Ishikawa (cell line): Measurements from ENCODE around the gene ACTN2.

Experiments used
- CEBPB ChIP-seq: IDR thresholded peaks from 2 replicates; pipeline ENCODE4 v1.6.1; 2012
- CREB1 ChIP-seq: IDR thresholded peaks from 2 replicates; pipeline ENCODE4 v1.6.1; 2012; ENCODE audit warnings: low read depth
- EGR1 ChIP-seq: IDR thresholded peaks from 2 replicates; pipeline ENCODE4 v1.6.1; 2012
- EP300 ChIP-seq: IDR thresholded peaks from 2 replicates; pipeline ENCODE4 v1.6.1; 2012; ENCODE audit warnings: borderline replicate concordance
- MAX ChIP-seq: IDR thresholded peaks from 2 replicates; pipeline ENCODE4 v1.6.1; 2012
- NFIC ChIP-seq: IDR thresholded peaks from 2 replicates; pipeline ENCODE4 v1.6.1; 2012
- RAD21 ChIP-seq: IDR thresholded peaks from 2 replicates; pipeline ENCODE4 v1.6.1; 2012; ENCODE audit warnings: low read depth
- TAF1 ChIP-seq: IDR thresholded peaks from 2 replicates; pipeline ENCODE4 v1.6.1; 2012; ENCODE audit warnings: low read depth, mild to moderate bottlenecking
- TCF12 ChIP-seq: IDR thresholded peaks from 2 replicates; pipeline ENCODE4 v1.6.1; 2012; ENCODE audit warnings: low read depth
- TEAD4 ChIP-seq: IDR thresholded peaks from 2 replicates; pipeline ENCODE4 v1.6.1; 2012
- YY1 ChIP-seq: IDR thresholded peaks from 2 replicates; pipeline ENCODE4 v1.6.1; 2012; ENCODE audit warnings: low read depth

GRCh38 chr1:236794585-236795034 lies 108.3 kb downstream of the ACTN2 start:
- TF ChIP-seq YY1, result no peak
- no peak for TF ChIP-seq NFIC
- TF ChIP-seq CREB1, result no peak
- no peak for TF ChIP-seq MAX
- TF ChIP-seq EP300, result no peak
- no peak for TF ChIP-seq TAF1
- TF ChIP-seq TEAD4, result no peak
- TF ChIP-seq EGR1, result no peak
- no peak for TF ChIP-seq TCF12
- no peak for TF ChIP-seq RAD21
- no peak for TF ChIP-seq CEBPB
